ENCODE measurements around the gene CCDC146.
"Not testable (repeated sequence)": the region's sequence is repeated elsewhere in the genome, so short reads cannot be mapped to it uniquely, and the experiment has no call there.

CCDC146 gene

DNA sequence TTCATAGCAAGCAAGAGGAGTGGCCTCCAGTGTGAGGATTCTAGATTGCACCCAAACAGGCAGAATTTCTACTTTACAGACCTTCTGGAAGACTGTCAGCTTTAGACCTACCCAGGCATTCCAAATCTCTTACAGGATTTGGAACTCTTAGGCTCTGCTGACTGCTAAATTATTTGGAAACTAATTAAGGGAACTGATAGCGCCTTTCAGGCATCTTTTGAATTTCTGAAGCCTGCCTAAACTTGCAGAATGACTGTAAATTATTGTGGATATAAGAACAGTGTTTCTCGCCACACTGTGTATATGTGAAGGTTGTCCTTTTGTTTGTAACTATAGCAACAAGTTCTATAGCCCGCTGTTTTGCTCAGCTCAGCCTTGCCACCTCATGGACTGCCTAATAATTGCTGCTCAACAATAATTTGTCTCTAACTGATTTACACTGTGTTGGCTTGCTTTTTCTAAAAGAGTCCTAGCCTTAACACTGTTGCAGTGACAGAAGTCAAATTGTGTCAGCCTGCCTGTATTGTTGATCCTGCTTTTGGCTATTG lies 32.6 kb downstream of the CCDC146 start:
- peak; percentile 15 for DNase-seq (ENCODE audit: low read depth)

DNA sequence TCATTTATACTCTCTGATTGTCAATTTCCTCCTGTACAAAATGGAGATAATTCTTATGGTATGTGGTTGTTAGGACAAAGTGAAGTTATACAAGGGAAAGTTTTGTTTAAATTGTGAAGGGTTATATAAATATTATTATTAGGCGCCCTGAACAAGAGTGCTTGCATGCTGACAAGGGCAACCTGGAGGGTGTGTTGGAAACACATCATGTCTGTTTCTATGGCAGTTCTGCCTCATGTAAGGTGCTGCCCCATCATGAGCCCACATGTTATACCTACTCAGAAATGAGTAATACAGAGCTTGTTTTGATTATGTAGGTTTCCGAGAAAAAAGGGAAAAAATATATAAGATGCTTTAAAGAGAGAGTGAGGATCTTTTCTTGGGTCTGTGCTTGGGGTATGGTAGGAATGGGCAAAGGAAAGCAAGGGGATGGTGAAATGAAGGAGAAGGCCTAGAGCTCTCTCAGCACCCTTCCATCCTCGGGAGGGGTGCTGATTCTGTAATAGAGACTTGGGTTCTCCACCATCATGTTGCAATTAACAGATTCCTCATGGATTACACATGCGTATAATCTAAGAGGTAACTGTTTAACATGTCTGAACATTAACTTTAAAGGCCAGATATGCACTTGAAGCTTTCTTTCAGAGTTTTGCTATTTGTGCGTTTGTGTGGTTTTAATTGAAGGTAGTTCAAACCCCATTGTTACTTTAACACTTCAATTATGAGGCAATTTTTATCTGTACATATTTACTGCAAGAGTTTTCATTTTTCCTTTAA lies 33.4 kb downstream of the CCDC146 start:
- DNase-seq (ENCODE audit: low read depth): peak; percentile 8

DNA sequence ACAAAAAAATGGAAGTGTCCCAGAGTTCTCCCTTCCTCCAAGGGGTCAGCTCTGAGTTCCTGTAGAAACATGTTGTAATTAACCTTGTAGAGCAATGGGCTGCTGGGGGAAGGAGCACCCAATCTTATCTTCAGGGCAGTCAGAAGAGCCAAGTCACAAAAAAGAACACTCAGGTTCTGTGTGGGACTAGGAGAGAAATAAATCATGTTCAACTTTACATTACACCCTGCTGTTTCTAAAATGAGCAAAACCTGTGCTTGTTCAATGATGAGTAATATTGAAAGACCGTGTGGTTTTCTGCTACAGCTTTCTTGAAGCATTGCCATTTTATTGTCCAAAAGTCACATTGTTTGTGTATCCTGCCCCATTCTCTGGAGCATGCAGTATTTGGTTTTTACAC lies 34.6 kb downstream of the CCDC146 start:
- DNase-seq (ENCODE audit: low read depth): not testable (repeated sequence)

DNA sequence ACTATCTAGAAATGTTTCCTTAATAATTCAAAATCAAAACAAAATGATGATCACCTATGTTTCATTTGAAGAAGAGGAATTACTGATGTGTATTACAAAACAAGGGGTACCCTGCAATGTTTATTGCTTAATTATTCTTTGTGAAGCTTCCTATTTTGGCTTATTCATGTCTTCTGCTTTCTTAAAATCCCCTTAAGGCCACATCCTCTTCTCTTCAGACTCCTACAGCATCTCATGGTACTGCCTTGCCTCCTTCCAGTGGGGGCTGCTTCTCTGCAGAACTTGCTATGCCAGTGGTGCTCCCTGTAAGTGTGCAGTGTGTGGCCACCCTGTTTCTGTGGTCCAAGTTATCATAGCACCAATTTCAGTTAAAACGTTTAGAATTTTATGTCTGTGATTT lies 35.0 kb downstream of the CCDC146 start:
- DNase-seq (ENCODE audit: low read depth): peak; percentile 4

GRCh38 chr7:77171073-77171472 lies 48.7 kb downstream of the CCDC146 start:
- DNase-seq (ENCODE audit: low read depth): not testable (repeated sequence)

GRCh38 chr7:77172437-77173172 lies 50.2 kb downstream of the CCDC146 start:
- not testable (repeated sequence) for DNase-seq (ENCODE audit: low read depth)

DNA sequence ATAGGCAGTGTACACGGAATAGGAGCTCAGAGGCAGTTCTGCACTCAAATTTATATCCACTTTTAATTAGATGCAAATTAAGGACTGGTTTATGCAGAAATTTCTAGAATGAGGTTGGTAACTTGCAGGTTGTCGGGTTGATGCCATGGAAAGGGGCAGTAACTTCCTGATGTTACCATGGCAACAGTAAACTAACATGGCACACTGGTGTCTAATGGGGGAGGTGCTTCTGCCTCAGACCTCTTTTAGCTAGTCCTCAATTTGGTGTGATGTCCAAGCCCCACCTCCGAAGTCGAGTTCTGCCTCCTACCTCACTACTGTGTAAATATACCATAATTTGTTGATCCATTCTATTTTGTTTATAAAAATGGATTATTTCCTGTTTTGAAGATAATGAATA lies 52.0 kb downstream of the CCDC146 start:
- DNase-seq (ENCODE audit: low read depth): not testable (repeated sequence)

GRCh38 chr7:77175274-77175800 lies 52.9 kb downstream of the CCDC146 start:
- not testable (repeated sequence) for DNase-seq (ENCODE audit: low read depth)

GRCh38 chr7:77177321-77177904 lies 55.0 kb downstream of the CCDC146 start:
- not testable (repeated sequence) for DNase-seq (ENCODE audit: low read depth)

- DNase-seq (ENCODE audit: low read depth): not testable (repeated sequence)
These were observed 55.6 kb downstream of the CCDC146 start for GRCh38 chr7:77178024-77178423.

GRCh38 chr7:77181015-77181595 lies 58.7 kb downstream of the CCDC146 start:
- no peak for DNase-seq (ENCODE audit: low read depth)

- no peak for DNase-seq (ENCODE audit: low read depth)
These were observed 59.3 kb downstream of the CCDC146 start for GRCh38 chr7:77181734-77182133.

- no peak for DNase-seq (ENCODE audit: low read depth)
These were observed 59.8 kb downstream of the CCDC146 start for GRCh38 chr7:77182261-77182660.

DNA sequence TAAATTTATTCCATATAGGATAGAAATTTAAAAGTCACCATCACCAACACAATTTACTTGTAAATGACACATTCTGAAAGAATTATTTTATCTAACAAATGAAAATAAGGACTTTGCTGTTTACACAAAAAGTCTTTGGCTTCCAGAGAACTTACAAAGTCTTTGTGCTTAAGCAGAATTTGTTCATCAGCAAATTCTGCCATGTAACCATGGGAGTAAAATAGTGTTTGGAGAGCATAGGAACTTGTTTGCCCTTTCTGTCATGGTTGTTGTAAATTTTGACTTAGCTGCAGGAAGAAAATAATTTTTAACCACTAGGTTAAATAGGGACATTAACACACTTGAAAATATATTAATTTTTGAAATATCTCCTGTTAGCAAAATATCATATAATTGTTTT lies 62.0 kb downstream of the CCDC146 start:
- no peak for DNase-seq (ENCODE audit: low read depth)

DNA sequence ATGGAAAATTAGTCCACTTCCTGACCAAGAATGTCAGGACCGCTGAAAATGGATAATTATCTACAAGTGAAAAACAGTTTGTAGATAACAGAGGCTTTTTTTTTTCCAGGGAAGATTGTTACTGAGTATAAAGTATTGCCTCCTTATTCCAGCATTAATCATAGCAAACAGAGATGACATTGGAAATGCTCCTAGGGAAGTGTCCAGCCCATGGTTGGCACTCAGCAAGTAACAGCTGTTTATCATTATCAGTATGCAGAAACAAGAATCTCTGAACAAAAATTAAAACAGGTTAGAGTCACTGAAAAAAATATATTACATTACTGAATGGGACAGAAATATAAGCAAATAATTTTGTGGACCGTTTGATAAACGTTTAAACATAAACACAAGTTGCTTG lies 62.6 kb downstream of the CCDC146 start:
- DNase-seq (ENCODE audit: low read depth): peak; percentile 15

GRCh38 chr7:77185866-77186265 lies 63.5 kb downstream of the CCDC146 start:
- no peak for DNase-seq (ENCODE audit: low read depth)

- DNase-seq (ENCODE audit: low read depth): no peak
These were observed 66.5 kb downstream of the CCDC146 start for GRCh38 chr7:77188731-77189437.

DNA sequence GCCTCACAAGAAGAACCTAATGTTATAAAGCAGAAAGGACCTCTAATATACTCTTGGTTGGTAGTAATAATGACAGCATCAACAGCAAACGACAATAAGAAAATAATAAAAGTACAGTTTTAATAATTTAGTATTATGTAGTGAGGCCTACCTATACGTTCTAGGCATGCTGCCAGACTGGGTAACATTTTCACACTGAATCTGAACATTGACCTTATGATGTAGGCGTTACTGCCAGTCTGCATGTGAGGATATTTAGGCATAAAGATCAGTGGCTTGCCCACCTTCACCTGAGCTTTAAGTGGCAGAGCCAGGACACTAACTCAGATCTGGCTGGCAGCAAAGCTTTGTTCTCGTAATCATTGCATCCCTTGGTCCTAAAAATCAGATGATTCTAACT lies 74.7 kb downstream of the CCDC146 start:
- no peak for DNase-seq (ENCODE audit: low read depth)

DNA sequence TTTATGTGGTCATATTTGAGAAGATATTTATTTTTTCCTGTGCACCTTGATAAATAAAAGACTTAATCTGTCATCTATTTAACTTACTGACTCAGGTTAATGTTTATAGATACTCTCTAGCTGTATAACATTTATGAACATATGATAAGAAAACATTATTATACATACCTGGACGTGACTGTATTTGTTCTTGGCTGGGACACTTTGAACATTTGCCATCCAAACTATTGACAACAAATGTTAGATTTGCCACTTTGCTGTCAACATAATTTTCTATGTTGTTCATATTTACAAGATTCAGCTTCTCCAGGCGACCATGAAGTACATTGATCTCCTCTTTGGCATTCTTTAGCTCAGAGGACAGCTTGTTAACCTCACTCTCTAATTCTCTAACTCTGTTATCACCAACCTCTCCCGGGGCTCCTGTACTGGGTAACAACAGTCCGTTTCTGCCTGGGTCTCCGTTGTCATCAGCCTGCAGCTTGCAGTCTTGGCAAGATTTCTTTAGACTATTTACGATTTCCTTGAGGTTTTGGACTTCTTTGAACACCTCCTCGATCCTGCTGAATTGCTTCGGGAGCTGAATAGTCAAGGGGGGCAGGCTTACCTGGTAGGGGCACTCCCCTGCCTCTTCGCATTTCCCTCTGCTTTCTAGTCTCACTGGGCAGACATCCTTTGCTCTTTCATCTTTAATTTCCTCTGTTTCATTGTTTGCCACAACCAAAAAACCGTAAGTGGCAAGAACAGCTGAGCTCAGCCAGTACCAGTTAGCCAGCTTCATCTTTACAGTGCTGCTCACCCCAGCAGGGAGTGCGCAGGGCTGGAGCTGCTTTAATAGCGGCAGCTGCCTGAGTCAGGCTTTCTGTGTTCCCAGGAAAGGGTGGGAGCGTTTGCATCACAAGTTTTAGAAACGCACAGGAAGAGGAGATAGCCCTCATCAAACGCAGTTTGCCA lies 76.9 kb downstream of the CCDC146 start, which contains the start of gene FGL2:
TSS of gene FGL2 (minus strand) at position 807 of the 954 bp plus-strand sequence. CDS start at position 781, 26 bp downstream.
- DNase-seq (ENCODE audit: low read depth): peak; percentile 43

- no peak for DNase-seq (ENCODE audit: low read depth)
These were observed 78.1 kb downstream of the CCDC146 start for GRCh38 chr7:77200542-77200941.

All from EH (cell line).